ENCODE data around the gene CRYZ.
"Not testable (repeated sequence)": the region's sequence is repeated elsewhere in the genome, so short reads cannot be mapped to it uniquely, and the experiment has no call there.

The CRYZ gene

GRCh38 chr1:74748960-74749359 lies 16.1 kb upstream of the CRYZ start:
- H3K4me1 ChIP-seq (ENCODE audit: insufficient read depth, low read length), result no peaks in the 10 kb centered on the region
- no peaks in the 10 kb centered on the region; the same call in 1 of the 2 replicates for H3K9me3 ChIP-seq (ENCODE audit: control insufficient read depth, insufficient read depth, low read length)
- peaks cover 19% of the 10 kb centered on the region; the same call in 1 of the 2 replicates for H3K36me3 ChIP-seq (ENCODE audit: insufficient read depth, low read length)
- no peak overlapping the region for H3K9ac ChIP-seq (ENCODE audit: low read depth, low read length)

DNA sequence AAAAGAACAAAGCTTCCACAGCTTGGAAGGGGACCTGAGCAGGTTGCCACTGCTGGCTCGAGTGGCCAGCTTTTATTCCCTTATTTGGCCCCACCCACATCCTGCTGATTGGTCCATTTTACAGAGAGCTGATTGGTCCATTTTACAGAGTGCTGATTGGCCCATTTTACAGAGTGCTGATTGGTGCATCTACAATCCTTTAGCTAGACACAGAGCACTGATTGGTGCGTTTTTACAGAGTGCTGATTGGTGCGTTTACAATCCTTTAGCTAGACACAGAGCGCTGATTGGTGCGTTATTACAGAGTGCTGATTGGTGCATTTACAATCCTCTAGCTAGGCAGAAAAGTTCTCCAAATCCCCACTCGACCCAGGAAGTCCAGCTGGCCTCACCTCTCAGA lies 12.4 kb upstream of the CRYZ start:
- not testable (repeated sequence) for H3K9me3 ChIP-seq (ENCODE audit: control insufficient read depth, insufficient read depth, low read length); H3K4me1 ChIP-seq (ENCODE audit: insufficient read depth, low read length); H3K9ac ChIP-seq (ENCODE audit: low read depth, low read length)
- H3K36me3 ChIP-seq (ENCODE audit: insufficient read depth, low read length), result peaks cover 15% of the 10 kb centered on the region; the same call in 1 of the 2 replicates

DNA sequence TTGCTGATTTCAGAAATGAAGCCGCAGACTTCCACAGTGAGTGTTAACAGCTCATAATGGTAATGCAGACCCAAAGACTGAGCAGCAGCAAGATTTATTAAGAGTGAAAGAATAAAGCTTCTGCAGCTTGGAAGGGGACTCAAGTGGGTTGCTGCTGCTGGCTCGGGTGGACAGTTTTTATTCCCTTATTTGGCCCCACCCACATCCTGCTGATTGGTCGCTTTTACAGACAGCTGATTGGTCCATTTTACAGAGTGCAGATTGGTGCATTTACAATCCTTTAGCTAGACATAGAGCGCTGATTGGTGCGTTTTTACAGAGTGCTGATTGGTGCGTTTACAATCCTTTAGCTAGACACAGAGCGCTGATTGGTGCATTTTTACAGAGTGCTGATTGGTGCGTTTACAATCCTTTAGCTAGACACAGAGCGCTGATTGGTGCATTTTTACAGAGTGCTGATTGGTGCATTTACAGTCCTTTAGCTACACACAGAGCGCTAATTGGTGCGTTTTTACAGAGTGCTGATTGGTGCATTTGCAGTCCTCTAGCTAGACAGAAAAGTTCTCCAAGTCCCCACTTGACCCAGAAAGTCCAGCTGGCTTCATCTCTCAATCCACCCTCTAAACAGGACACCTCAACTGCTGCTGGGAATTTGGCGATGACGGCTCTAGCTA lies 7.6 kb upstream of the CRYZ start:
- H3K36me3 ChIP-seq (ENCODE audit: insufficient read depth, low read length), result peaks cover 15% of the 10 kb centered on the region
- H3K9me3 ChIP-seq (ENCODE audit: control insufficient read depth, insufficient read depth, low read length); H3K4me1 ChIP-seq (ENCODE audit: insufficient read depth, low read length); H3K9ac ChIP-seq (ENCODE audit: low read depth, low read length): not testable (repeated sequence)

DNA sequence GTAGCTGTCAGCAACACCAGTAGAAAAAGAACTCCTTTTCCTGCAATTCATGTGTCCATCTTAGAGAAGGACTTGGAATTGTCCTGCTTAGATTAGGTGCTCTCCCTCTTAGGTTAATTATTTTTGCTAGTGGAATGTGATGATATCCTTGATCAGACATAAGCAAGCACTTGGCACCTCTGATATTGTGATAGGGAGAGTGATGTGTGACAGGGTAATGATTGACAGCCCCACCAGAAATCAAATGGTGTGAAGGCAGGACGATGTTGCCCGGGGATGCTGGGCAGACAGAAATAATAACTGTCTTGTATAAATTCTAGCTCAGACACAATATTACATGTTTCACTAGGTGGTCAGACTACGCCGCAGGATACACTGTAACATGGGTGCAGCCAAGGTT lies 4.5 kb upstream of the CRYZ start:
- peaks cover 11% of the 10 kb centered on the region for H3K36me3 ChIP-seq (ENCODE audit: insufficient read depth, low read length)
- H3K9me3 ChIP-seq (ENCODE audit: control insufficient read depth, insufficient read depth, low read length), result no peaks in the 10 kb centered on the region; the same call in 1 of the 2 replicates
- H3K9ac ChIP-seq (ENCODE audit: low read depth, low read length), result no peak overlapping the region
- H3K4me1 ChIP-seq (ENCODE audit: insufficient read depth, low read length), result peaks cover 4% of the 10 kb centered on the region; the same call in 1 of the 2 replicates

DNA sequence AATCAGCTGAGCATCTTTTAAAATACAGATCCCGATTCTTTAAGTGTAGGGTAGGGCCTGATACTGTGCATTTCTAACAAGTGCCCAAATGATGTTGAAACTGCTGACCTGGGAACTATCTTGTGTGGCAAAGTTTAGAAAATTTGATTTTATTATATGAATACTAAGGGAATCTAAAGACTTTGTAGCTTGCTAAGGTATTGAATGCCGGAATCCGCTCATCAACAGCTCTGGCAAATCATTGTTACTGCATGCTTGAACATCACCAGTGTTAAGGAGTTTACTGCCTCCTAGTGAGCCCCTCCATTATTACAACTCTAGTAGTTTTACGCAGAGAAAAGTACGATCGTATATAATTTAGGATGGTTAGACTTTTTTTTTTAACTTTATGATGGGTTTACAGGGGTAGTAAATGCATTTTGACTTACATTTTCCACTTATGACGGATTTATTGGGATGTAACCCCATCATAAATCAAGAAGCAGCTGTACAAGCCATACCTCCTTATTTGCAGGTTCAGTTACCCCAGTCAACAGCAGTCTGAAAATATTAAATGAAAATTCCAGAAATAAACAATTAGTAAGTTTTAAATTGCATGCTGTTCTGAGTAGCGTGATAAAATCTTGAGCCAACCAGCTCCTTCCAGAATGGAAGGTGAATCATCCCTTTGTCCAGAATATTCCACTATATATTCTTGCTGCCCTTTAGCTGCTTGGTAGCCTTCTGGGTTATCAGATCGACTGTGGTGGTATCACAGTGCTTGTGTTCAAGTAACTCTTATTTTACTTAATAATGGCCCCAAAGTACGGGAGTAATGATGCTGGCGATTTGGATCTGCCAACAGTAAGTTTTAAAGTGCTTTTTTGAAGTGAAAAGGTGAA lies 994 bp upstream of the CRYZ start:
- peak overlapping the region; percentile 83 for H3K9ac ChIP-seq (ENCODE audit: low read depth, low read length)

GRCh38 chr1:74732071-74732946 lies 541 bp downstream of the CRYZ start:
- not testable (repeated sequence) for H3K4me1 ChIP-seq (ENCODE audit: insufficient read depth, low read length); H3K36me3 ChIP-seq (ENCODE audit: insufficient read depth, low read length); H3K9me3 ChIP-seq (ENCODE audit: control insufficient read depth, insufficient read depth, low read length)
- H3K9ac ChIP-seq (ENCODE audit: low read depth, low read length), result peak overlapping the region; percentile 83

More for the DNA sequence above, 994 bp upstream of the CRYZ start:
- Histone ChIP-seq H3K9me3 (ENCODE audit: control insufficient read depth, insufficient read depth, low read length) (no peaks in the 10 kb centered on the region), H3K4me1 (ENCODE audit: insufficient read depth, low read length) (peaks cover 10% of the 10 kb centered on the region; the same call in 1 of the 2 replicates), H3K36me3 (ENCODE audit: insufficient read depth, low read length) (peaks cover 8% of the 10 kb centered on the region)

- Histone ChIP-seq H3K9me3 (ENCODE audit: control insufficient read depth, insufficient read depth, low read length) (no peaks in the 10 kb centered on the region), H3K4me1 (ENCODE audit: insufficient read depth, low read length) (peaks cover 10% of the 10 kb centered on the region; the same call in 1 of the 2 replicates), H3K9ac (ENCODE audit: low read depth, low read length) (no peak overlapping the region), H3K36me3 (ENCODE audit: insufficient read depth, low read length) (peaks cover 5% of the 10 kb centered on the region; the same call in 1 of the 2 replicates)
These were observed 1.3 kb downstream of the CRYZ start for GRCh38 chr1:74731399-74732052.

- Histone ChIP-seq H3K9ac (ENCODE audit: low read depth, low read length) (no peak overlapping the region), H3K4me1 (ENCODE audit: insufficient read depth, low read length) (peaks cover 10% of the 10 kb centered on the region; the same call in 1 of the 2 replicates), H3K9me3 (ENCODE audit: control insufficient read depth, insufficient read depth, low read length) (peaks cover 8% of the 10 kb centered on the region), H3K36me3 (ENCODE audit: insufficient read depth, low read length) (peaks cover 5% of the 10 kb centered on the region; the same call in 1 of the 2 replicates)
These were observed 2.9 kb downstream of the CRYZ start for GRCh38 chr1:74729741-74730478.

- Histone ChIP-seq H3K4me1 (ENCODE audit: insufficient read depth, low read length) (0 out of 2 replicates have a peak, but pooled peaks cover 5% of the 10 kb centered on the region), H3K9me3 (ENCODE audit: control insufficient read depth, insufficient read depth, low read length) (peaks cover 8% of the 10 kb centered on the region), H3K9ac (ENCODE audit: low read depth, low read length) (no peak overlapping the region), H3K36me3 (ENCODE audit: insufficient read depth, low read length) (peaks cover 5% of the 10 kb centered on the region; the same call in 1 of the 2 replicates)
These were observed 4.1 kb downstream of the CRYZ start for GRCh38 chr1:74728736-74729135.

GRCh38 chr1:74726063-74726462 lies 6.8 kb downstream of the CRYZ start:
- Histone ChIP-seq H3K9ac (ENCODE audit: low read depth, low read length) (no peak overlapping the region), H3K36me3 (ENCODE audit: insufficient read depth, low read length) (peaks cover 5% of the 10 kb centered on the region; the same call in 1 of the 2 replicates), H3K4me1 (ENCODE audit: insufficient read depth, low read length) (no peaks in the 10 kb centered on the region), H3K9me3 (ENCODE audit: control insufficient read depth, insufficient read depth, low read length) (peaks cover 8% of the 10 kb centered on the region)

- H3K9me3 ChIP-seq (ENCODE audit: control insufficient read depth, insufficient read depth, low read length), result no peaks in the 10 kb centered on the region
- H3K9ac ChIP-seq (ENCODE audit: low read depth, low read length), result no peak overlapping the region
- H3K4me1 ChIP-seq (ENCODE audit: insufficient read depth, low read length), result no peaks in the 10 kb centered on the region; the same call in 1 of the 2 replicates
- no peaks in the 10 kb centered on the region; the same call in 1 of the 2 replicates for H3K36me3 ChIP-seq (ENCODE audit: insufficient read depth, low read length)
These were observed 15.2 kb downstream of the CRYZ start for GRCh38 chr1:74717626-74718025.

- no peaks in the 10 kb centered on the region for H3K9me3 ChIP-seq (ENCODE audit: control insufficient read depth, insufficient read depth, low read length)
- no peaks in the 10 kb centered on the region; the same call in 1 of the 2 replicates for H3K36me3 ChIP-seq (ENCODE audit: insufficient read depth, low read length)
- H3K9ac ChIP-seq (ENCODE audit: low read depth, low read length), result no peak overlapping the region
- H3K4me1 ChIP-seq (ENCODE audit: insufficient read depth, low read length), result no peaks in the 10 kb centered on the region; the same call in 1 of the 2 replicates
These were observed 16.0 kb downstream of the CRYZ start for GRCh38 chr1:74716822-74717221.

GRCh38 chr1:74715806-74716205 lies 17.0 kb downstream of the CRYZ start:
- H3K36me3 ChIP-seq (ENCODE audit: insufficient read depth, low read length), result no peaks in the 10 kb centered on the region; the same call in 1 of the 2 replicates
- H3K9ac ChIP-seq (ENCODE audit: low read depth, low read length), result no peak overlapping the region
- no peaks in the 10 kb centered on the region for H3K9me3 ChIP-seq (ENCODE audit: control insufficient read depth, insufficient read depth, low read length)
- H3K4me1 ChIP-seq (ENCODE audit: insufficient read depth, low read length), result no peaks in the 10 kb centered on the region; the same call in 1 of the 2 replicates
